ENCODE measurements around the gene KIF17.

The KIF17 gene

DNA sequence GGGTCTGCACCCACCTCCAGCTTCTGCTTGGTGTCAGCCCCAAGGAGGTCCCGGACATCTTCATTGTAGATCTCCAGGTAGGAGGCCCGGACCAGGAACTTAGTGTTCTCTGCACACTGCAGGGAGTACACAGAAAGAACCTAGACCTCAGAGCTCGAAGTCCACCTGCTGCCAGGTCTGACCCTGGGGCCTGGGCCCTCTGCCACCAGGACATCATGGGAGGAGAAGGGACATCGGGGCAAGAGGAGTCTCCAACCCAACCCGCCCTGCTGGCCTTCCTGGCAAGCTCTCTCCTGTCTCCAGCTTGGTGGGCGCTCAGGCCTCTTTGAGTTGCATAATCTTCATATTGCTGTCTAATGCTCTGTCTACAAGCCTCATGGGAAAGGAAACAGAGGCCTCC is 4.4 kb downstream of the KIF17 start:
- intact Hi-C loops (cut with DNase I) = no loop called here
- no peak for DNase-seq

DNA sequence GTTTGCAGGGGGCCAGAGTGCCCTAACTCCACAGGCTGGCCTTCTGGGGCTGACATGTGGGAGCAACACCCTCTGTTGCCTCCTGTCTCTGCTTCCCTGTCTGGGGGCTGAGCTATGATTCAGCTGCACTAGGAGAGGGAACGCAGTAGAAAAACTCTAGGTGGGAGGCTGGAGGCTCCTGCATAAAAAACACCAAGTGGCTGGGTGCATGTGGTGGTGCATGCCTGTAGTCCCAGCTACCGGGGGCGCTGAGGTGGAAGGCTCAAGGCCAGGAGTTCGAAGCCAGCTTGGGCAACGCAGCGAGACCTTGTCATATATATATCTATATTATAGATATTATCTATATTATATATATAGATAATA is 5.6 kb downstream of the KIF17 start:
- DNase-seq = peak in 3 of 10 donors; percentile 34 to 82 (median 82)
- intact Hi-C loops (cut with DNase I) = no loop called here

GRCh38 chr1:20711285-20712214 is 6.3 kb downstream of the KIF17 start:
- peak in 7 of 10 donors; percentile 69 to 95 (median 78) for DNase-seq
- intact Hi-C loops (cut with DNase I) = no loop called here

- DNase-seq = peak in 1 of 10 donors; percentile 54
- intact Hi-C loops (cut with DNase I) = no loop called here
Measured at GRCh38 chr1:20710469-20711284, 7.1 kb downstream of the KIF17 start.

- intact Hi-C loops (cut with DNase I) = no loop called here
- no peak for DNase-seq
Measured at GRCh38 chr1:20709868-20710267, 7.9 kb downstream of the KIF17 start.

DNA sequence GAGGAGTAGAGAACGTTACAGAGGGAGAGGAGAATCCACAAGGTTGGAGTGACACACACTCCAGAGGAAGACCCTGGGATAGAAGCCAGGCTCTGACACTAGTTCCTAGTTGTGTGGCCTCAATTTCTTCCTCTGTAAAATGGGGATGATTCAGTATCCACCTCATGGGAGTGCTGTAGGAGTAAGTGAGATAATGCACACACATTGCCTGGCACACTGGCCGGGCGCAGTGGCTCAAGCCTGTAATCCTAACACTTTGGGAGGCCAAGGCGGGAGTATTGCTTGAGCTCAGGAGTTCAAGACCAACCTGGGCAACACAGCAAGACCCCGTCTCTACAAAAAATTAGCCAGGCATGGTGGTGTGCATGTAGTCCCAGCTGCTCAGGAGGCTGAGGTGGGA is 8.9 kb downstream of the KIF17 start:
- DNase-seq = no peak
- intact Hi-C loops (cut with DNase I) = no loop called here

DNA sequence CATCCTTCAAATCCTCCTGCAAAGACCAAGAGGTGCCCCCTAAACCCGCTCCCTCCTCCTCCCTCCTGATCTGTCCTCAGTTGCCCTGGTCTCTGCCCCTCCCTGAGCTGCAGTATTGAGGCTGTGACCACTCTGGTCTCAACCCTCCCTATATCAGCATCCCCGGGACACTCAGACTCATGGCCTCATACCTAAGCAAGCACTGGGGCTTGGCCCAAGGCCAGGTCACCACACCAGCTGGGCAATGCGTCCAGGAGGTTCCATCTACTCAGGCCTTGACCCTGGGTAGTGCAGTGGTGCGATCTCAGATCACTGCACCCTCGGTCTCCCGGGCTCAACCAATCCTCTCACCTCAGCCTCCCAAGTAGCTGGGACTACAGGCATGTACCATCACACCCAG is 9.8 kb downstream of the KIF17 start:
- no peak for DNase-seq

DNA sequence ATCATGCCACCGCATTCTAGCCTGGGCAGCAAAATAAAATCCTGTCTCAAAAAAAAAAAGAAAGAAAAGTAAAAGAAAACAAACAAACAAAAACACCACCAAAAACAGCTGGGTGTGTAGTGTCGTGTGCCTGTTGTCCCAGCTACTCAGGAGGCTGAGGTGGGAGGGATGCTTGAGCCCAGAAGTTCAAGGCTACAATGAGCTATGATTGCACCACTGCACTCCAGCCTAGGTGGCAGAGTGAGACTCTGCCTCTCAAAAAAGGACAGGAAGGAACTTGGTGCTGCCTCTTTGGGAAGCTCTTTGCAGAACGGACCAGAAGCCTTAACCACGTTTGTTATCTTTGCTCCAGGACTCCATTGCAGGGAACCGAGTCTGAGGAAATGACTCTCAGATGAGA is 11.0 kb downstream of the KIF17 start:
- DNase-seq = no peak
- intact Hi-C loops (cut with DNase I) = no loop called here

More for the DNA sequence above, 9.8 kb downstream of the KIF17 start:
- intact Hi-C loops (cut with DNase I) = no loop called here

DNA sequence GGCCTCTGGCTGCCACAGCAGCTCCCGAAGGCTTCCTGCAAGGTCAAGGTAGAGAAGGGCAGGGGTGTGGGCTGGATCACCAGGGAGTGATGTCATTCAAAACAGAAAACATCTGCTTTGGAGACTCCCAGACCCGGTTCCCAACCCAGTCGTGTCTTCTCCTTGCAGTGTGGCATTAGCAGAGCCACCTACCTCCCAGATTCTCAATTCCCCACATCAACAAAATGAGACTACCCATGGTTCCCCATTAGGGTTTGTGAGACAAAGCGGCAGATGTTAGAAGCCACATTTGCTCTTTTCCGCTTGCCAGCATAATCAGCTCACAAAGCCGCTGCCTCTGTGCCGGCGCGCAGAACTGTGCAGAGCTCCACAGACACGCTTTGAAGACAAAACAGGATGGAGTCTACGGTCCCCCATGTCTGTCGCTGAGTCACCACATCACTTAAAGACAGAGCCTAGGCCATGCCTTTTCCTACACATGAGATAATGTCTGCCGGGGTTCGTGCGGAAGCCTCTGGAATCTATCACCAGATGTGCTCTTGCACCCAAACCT is 12.5 kb downstream of the KIF17 start:
- DNase-seq = peak in 2 of 10 donors; percentile 38 to 89
- intact Hi-C loops (cut with DNase I) = no loop called here

GRCh38 chr1:20704390-20705202 is 13.2 kb downstream of the KIF17 start:
- intact Hi-C loops (cut with DNase I) = no loop called here

GRCh38 chr1:20703124-20703756 is 14.6 kb downstream of the KIF17 start:
- DNase-seq = no peak
- intact Hi-C loops (cut with DNase I) = no loop called here

More at GRCh38 chr1:20704390-20705202, 13.2 kb downstream of the KIF17 start:
- peak in 1 of 10 donors; percentile 78 for DNase-seq

DNA sequence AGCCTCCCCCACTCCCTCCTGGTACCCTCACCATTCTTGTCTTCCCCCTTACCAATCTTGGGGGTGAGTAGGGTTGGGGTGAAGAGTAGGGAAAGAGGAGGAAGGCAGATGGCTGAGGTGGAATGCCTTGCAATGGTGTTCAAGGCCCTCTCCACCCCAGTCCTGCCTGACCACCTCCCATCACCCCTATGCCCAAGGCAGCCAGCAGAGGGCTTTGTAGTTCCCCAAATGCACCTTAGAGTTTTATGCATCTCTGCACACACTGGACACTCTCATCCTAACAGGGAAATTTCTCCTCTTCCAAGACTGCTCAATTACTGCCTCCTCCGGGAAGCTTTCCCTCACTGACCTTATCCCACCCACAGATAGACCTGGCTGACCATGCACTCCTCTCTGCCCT is 15.4 kb downstream of the KIF17 start:
- intact Hi-C loops (cut with DNase I) = no loop called here
- no peak for DNase-seq

DNA sequence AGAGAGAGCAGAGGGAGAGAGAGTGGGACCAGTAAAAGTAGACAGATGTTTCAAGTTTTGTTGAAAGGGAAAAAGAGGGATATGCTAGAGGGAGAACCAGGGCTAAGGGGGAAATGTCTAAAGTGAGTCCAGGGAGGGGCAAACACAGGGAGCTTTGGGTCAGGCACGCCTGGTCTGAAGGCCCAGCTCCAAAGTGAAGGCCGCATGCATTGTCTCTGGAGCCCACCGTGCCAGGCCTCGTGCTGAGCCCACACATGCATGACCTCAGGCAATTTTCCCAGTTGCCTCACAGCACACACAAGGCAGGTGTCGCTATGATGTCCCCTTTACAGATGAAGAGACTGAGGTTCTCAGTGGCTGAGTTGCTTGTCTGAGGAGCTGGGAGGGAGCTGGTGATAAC is 16.0 kb downstream of the KIF17 start:
- peak in 1 of 10 donors; percentile 57 for DNase-seq
- intact Hi-C loops (cut with DNase I) = no loop called here

DNA sequence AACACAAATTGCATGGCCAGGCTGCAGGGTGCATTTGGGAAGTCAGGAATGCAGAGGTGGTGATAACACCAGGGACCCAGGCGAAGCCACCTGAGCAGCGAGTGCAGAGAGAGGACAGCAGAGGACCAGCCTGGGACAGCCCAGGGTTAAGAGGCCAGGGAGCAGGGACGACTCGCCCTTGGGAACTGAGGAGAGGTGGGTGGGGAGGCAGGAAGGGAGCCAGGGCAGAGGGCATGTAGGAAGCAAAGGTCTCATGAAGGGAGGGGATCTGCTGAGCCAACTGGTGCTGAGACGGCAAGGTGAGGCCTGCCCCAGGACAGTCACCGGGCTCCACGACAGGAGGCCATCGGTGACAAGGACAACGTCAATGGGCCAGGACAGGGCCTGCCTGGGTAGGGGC is 16.4 kb downstream of the KIF17 start:
- intact Hi-C loops (cut with DNase I) = no loop called here
- DNase-seq = peak in 1 of 10 donors; percentile 76

GRCh38 chr1:20700636-20701215 is 17.1 kb downstream of the KIF17 start:
- no peak for DNase-seq
- intact Hi-C loops (cut with DNase I) = no loop called here

GRCh38 chr1:20699558-20699957 is 18.2 kb downstream of the KIF17 start:
- DNase-seq = peak in 1 of 10 donors; percentile 72
- intact Hi-C loops (cut with DNase I) = loop anchor here (10.0 kb wide), 1 partner anchor 285 kb away; no protein-coding TSS in a partner anchor

DNA sequence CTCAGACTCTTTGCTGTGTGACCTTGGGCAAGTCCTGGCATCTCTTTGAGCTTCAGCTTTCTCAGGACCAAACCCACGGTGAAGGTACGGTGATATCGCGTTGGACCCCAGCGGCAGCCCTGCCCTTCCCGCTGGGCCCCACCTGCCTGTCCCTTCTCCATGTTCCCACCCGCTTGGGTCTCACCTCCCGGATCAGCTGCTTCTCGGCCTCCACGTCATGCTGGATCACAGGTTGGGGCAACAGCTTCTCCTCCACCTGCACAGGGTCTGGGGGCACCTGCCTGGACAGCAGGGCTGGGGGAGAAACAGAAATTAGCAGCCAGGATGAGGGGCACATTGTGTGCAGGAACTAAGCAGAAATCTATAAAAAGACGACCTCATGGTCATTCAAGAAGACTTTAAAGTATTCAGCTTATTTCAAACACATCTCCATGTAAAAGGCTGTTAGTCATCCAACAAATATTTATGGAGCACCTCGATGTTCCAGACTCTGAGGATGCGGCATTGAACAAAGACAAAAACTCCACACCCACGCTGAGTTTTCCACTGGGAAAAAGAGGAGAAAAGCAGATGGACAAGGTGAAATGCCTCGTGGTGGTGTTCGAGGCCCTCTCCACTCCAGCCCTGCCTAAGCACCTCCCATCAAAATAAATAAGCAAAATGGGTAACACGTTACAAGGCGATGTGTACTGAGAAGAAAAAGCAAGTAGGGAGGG is 19.5 kb downstream of the KIF17 start:
- intact Hi-C loops (cut with DNase I) = loop anchor here (10.0 kb wide), 1 partner anchor 286 kb away; no protein-coding TSS in a partner anchor
- DNase-seq = peak in 1 of 10 donors; percentile 63

GRCh38 chr1:20697563-20697962 is 20.2 kb downstream of the KIF17 start:
- intact Hi-C loops (cut with DNase I) = loop anchor here (10.0 kb wide), 1 partner anchor 287 kb away; no protein-coding TSS in a partner anchor

More at GRCh38 chr1:20697563-20697962, 20.2 kb downstream of the KIF17 start:
- no peak for DNase-seq

Measured in posterior cingulate gyrus (tissue), 11 donors.